ENCODE data around the gene SYTL5.

The SYTL5 gene

DNA sequence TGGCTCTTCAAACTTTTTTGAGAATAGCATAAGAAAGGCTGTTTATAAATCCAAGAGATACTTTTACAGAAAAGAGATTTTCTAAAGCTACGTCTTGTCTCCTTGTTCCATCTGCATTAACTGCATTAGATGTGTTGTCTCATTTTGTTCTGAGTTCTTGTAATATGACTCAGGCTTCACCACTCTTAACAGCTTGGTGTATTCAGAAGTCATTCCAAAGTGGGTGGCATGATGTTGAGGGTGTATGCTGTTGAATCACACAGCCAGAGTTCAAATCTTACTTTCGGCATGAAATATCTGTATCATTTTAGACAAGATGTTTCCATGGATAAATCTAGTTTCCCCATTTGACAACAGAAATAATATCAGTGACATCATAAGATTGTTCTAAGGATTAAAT, 30.1 kb downstream of the SYTL5 start:
- no peak for DNase-seq

DNA sequence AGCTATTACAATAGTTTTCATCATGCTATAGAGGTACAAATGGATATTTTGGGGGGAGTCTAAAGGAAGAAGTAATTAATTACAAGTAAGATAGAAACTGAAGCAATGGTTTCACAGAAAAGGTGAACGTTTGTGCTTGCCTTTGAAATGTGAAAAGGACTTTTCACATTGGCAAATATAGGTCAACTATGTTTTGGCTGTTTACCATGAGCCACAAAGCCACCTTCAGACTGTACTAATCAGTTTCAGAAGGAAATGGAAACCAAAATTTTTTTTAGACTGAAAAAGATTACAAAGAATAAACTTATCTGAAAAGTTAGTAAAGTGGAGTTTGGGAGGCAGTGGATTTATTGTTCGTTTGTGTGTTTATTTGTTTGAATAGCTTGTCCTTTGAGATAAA, 32.1 kb downstream of the SYTL5 start:
- DNase-seq, result no peak

DNA sequence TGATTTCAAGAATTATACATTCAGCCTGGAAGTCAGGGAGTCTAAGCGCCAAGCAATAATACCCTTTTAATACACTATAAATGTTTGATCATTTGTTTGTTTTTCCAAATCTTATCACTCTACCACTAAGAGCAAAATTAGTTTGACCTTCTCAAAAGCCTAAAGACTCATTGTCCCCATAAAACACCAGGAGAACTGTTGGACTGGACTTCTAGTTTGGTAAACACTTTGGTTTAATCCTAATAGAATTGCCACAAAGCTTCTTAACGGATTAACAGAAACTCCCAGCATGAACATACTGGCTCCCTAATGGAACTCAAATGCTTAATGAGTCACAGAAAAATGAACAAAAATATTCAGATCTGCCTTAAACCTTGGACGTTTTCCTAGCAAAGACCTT, 34.9 kb downstream of the SYTL5 start:
- DNase-seq, result no peak

DNA sequence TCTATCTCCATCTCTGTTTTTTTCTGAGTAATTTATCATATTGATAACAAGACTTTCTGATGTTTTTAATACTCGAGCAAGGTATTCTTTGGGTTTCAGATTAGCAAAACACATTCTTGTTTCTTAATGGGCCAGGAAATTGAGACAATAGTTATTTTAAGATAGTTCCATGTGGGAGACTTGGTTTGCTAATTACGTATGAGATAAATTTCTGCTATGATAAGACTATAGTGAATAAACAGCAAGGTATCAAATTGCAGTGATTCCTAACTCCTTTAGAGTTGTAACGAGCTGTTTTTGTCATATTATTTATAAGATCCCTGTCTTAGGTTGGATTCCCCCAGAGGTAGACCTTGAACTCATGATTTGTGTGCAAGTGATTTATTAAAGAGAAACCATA, 38.3 kb downstream of the SYTL5 start:
- no peak for DNase-seq

DNA sequence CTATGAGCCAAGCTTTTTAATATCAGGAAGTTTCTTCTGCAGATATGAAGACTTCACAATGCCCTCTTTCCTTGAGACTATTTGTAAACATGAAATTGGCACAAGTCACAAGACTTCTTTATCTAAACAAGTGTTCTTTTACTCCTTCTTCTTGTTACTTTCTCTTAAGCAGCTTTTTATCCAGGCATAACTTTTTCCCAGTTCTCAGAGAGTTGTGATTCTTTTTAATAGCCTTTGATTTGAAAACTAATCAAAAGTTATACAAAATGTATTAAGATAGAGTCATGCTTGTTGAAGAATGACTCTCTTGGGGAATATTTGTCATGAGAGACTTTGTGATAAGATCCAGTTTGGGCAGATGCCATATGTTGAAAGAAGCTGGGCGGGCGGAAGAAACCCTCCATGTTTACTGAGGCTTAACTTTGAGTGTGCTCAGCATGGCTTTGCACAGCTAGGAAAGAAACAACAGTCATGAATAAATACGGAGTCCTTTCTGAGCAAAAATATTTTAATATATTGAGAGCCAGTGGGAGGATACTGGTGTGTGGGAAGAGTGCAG, 39.3 kb downstream of the SYTL5 start:
- DNase-seq, result no peak

DNA sequence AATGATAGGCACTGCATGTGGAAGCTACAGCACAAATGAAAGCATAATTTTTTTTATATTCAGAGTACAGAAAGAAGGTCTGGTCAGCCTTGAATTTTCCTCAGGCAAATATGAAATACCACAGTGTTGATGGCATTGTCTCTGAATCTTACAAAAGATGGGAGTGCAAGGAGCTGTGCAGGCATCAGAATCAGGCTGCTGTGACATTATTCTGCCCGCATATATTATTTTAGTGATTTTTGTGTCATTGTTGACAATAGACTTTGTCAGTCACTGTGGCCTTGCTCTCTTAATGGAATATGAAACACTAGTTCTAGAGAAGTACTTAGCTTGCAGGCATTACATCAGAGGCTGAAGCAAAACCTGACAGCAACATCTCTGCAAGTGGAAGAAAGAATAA, 42.5 kb downstream of the SYTL5 start:
- DNase-seq, result no peak

DNA sequence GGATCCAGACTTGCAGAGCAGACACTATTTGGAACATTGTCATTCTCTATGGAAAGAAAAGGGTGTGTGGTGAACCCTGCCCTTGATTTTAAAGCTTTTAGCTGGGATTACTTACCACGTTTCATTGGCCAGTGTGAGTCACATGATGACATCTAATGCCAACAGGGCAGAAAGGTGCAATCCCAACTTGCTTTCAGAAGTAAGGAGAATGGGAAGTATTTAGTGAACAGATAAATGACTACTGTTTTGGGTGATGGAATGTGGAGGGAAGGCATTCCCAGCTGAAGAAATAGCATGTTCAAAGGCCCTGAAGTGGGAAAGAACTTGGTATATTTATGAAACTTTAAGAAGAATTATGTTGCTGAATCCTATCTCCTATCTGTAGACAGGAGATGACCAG, 44.5 kb downstream of the SYTL5 start:
- no peak for DNase-seq

DNA sequence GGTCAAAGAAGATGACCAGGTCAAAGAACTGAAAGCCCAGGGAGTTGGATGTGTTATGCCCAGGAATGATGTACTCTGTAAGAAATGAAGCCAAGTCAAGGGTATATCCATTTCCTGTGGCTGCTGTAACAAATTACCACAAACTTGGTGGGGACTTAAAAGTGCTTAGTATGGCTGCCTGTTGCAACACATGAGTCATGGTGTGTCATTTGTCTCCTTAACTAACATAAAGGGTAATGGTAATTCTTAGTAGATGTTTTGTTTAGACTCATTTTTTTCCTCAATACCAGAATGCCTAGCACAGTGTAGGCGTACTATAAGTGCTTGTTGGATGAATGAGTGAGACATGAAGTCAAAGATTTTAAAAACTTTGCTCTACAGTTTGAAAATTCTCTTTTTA, 45.7 kb downstream of the SYTL5 start:
- DNase-seq, result no peak

DNA sequence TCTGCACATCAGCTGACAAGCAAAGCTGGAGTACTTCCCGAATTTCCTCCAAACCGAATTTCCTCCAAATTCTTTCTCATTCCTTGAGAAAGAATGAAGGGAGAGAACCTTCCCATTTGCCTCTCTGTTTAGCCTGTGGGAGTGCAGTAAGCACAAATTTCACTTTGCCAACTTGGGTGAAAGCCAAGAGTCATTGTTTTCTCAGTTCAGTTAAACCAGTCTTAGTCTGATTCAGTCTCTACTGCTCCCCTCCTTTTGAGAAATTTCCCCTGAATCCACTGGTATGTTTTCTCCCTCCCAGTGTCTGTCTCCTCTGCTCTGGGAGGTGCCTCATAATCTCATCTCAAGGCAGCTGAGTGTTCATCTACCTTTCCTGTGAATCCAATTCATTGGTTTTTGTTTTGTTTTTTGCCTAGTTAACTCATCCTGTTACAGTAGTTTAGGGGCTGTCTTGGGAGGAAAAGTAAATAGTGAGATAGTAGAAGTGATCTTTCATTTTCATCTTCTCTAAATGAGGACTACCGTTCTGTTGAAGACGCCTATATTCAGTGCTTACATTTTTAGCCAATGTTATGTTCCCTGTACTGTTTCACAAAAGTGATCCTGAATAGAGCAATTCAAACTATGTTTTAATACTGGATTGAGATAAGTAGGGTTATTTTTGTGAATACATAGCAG, 49.0 kb downstream of the SYTL5 start:
- DNase-seq, result no peak

DNA sequence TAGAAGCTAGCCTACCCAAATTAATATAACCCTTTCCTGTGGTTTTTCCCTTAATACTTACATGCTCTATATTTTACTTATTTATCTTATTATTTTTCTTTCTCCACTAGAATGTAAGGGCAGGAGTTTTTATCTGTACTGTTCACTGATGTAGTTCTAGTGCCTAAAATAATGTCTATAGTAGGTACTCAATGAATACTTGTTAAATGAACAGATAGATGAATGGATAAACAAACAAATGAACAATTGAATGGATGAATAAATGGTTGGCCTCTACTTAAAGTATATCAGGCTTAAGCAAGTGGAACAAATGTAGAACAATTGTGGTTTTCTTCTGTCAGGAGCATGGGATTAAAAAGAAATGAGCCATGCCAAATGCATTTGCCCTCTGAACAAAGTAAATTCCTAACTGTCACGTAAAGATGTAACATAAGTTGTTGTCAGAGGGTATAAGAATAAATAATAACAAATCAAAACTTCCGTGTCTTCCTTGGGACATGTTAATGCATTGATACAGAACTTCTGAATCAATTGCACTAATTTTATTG, 54.1 kb downstream of the SYTL5 start:
- no peak for DNase-seq

DNA sequence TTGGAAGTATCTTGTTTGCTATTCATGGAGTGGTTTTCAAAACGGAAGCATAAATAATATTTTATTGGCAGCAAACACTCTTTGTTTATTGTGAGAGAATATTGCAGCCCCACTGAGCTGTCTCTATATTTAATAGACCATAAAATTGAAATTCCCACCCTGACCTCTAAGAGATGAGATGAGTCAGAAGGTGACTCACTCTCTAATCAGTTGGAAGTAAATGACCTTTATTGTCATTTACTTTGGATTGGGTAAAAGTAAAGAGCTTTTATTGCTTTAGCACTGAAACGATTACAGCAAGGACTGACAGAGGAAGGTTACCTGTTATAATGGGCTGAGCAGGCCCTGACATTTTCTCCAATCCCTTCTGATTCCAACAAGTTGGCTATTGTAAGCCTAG, 55.0 kb downstream of the SYTL5 start:
- DNase-seq, result no peak

DNA sequence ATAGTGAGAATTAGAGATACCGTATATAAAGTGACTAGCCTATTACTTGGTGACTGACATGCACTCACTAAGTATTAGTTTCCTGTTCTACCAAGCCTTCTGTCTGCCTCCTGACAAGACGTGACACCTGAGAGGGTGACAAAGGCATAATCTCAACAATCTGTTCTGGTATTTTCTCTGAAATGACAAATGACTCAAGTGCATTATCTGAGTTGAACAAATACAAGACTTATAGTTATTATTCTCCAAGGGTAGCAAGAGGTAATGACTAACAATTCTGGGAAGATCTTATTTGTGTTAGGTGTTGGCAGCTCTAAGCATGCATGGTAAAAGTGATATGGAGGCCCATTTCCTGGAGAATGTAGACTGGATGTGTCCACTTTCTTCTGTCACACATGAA, 60.6 kb downstream of the SYTL5 start:
- DNase-seq, result no peak

DNA sequence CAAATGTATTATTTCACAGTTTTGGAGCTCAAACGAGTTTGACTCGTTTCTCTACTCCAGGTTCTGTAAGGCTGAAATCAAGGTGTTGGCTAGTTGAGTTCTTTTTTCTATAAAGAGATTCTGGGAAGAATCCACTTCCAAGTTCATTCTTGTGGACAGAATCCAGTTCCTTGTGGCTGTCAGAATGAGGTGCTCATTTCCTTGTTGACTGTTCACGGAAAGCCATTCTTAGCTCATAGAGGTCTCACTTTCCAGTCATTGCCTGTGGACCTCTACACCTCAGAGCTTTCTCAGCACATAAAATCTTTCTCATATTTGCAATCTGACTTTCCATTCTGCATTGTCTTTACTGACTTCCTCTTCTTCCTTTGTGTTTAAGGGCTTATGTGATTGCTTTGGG, 62.9 kb downstream of the SYTL5 start:
- DNase-seq, result no peak

DNA sequence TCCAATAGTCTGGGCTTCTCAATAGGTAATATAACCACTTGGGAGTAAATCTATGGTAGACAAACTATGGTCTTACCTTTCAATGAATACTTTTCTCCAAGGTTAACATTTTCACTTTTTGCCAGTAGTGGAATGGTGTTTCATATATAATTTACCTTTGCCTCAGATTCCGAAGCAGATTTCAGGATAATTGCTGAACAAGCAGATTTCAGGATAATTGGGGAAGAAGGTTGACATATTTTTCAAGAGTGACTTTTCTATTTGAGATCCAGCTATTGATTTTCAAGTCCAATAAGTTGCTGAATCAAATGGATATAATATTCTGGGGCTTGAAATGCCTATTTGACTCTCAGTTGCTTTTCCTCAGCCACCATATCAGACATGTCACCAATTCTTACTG, 63.6 kb downstream of the SYTL5 start:
- no peak for DNase-seq

DNA sequence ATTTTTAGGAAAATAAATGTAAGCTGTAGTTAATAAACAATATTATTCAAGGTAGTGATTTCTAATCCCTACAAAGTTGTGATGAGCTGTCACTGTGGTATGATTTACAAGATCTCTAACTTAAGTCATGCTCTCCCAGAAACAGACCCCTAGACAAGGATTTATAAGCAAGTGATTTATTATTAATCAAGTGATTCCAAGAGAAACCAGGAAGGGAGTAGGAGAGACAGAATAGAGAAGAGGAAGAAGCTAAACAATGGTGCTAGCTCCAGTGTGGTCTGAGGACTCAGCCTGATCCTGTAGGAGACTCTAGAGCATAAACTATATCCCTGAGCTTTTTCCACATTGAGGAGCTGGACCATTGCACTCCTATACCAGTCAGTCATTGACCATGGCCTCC, 73.1 kb downstream of the SYTL5 start:
- DNase-seq, result no peak

DNA sequence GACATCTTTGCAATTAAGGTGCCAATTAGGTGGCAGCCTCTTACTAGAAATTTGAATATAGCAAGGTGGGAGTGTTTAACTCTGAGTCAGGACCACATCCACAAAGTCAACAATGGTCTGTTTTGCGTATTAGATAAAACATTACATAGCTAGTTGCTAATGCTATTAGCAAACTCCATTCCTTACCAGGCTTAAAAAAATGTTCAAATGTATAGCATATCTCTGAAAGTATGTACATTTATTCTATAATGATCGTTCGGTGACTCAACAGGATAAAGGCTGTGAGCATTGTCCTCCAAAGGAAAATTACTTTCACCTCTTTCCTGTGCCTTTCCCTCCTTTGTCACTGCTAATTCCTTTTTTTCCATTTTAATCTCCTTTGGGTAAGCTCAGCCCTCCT, 74.5 kb downstream of the SYTL5 start:
- no peak for DNase-seq

DNA sequence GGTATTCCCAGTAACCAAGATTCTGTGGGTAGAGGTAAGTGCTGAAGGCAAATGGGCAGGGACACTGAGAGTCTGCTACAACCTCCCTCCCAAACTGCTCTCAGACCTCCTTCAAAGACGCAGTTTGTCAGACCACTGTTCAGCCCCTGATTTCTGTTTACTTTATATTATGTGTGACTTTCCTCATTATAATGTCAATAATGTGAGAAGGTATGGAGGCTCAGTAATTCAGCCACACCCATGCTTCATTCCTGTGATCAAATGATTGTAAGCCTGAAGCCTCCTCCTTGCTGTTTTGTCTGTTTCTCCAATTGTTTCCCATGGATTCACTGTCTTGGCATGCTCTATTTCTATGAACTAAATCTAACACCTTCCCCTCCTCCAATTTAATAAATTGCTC, 75.6 kb downstream of the SYTL5 start:
- DNase-seq, result no peak

DNA sequence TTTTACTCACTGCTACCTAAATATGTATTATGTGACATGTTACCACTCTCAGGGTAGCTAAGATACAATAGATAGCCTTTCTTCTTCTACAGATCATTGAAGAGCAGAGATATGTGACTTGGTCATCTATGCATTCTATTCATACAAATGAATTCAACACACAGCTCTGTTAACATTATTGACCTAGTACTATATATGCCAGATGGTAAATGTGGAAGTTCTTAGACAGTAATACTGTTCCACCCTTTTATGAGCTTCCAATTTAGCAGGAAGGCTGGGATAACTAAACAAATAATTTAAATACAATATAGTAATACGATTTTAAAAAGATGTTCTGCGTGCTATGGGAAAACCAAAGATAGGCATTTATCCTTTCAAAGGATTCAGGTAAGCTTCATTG, 76.0 kb downstream of the SYTL5 start:
- no peak for DNase-seq

DNA sequence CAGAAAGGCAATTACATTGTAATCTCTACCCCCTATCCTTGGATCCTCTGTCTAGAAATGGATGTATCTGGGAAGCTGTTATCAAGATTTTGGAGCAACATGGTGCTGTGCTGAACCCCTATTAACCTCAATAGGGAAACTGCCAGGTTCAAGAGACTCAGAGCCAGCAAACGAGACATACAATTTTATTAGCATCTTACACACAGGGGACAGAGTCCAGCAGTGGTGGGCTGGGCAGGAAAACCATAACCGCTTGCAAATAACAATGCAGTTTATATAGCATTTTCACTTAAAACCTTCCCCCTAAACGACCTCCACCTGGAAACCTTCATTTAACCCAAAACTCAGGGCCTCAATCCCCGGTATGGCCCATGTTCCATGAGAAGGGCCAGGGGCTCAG, 79.5 kb downstream of the SYTL5 start:
- DNase-seq, result no peak

DNA sequence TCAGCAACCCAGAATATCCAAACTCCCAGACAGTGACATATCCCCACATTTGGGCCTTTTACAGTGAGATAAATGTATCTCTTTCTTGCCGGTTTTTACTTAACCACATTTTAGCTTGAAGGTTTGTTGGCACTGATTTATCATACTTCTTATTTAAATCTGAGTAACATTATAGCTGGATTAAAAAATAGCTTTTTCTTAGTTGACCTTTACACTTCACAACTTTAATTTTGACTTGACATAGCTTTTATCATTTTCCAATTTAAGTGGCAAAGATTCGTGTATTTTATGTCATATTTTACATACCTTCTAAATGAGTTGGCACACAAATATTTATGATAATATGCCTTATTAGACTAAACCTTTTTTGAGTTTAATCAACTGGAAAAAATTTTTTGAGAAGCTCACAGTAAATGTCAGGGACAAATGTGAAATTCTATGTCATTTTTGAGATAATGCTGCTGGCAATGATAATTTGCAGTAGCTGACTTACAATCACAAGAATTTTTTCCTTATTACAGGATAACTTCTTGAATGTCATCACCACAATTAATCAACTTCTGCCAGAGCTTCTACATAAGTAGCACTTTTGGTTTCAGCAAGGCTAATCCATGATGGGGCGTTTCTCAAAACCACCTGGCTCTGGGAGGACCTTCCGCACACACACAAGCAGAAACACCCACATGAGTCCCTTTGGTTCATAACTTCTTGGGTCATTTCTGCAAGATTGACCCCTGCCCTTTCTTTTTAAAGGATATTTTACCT, 80.3 kb downstream of the SYTL5 start:
- no peak for DNase-seq

DNA sequence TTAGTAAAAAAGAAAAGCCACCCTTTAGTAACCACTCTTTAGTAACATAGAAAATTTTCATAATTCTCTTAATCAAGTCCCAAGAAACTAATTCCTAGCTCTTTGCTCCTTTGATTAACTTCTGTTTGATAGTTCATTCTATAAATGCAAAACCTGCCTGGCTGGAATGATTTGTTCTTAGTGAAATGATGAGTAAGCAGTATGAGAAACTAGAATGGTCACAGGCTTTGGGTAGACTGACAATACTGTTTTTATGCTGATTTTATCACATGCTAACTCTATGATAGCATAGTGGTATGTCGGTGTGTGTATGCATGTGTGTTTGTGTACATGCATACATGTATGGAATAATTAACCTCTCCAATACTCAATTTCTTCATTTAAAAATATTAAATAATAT, 81.2 kb downstream of the SYTL5 start:
- DNase-seq, result no peak

DNA sequence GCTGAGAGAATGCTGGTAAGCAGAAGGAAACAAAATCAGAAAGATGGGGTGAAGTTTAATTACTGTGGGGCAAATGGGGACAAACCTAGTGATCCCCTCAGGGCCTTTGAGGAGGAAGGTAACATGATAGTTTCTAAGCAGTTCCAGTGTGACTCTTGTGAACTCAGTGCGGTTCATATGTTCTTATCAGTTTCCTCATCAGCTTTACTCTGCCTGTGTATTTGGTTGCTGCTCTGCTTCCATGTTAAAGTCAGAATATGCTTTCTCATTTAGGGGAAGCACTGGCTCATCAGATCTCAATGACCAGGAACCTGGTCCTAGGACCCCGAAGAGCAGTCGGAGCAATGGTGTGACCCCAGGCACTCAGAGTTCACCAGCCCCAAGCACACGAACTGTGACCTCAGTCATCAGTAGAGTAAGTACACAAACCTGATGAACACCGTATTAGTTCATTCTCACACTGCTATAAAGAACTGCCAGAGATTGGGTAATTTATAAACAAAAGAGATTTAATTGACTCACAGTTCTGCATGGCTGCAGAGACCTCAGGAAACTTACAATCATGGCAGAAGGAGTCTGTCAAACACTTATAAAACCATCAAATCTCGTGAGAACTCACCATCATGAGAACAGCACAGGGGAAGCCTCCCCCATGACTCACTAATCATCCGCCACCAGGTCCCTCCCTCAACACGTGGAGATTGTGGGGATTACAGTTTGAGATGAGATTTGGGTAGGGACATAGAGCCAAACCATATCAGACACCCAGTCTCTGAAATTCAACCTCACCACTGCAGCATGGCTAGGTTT, 83.0 kb downstream of the SYTL5 start:
- no peak for DNase-seq

DNA sequence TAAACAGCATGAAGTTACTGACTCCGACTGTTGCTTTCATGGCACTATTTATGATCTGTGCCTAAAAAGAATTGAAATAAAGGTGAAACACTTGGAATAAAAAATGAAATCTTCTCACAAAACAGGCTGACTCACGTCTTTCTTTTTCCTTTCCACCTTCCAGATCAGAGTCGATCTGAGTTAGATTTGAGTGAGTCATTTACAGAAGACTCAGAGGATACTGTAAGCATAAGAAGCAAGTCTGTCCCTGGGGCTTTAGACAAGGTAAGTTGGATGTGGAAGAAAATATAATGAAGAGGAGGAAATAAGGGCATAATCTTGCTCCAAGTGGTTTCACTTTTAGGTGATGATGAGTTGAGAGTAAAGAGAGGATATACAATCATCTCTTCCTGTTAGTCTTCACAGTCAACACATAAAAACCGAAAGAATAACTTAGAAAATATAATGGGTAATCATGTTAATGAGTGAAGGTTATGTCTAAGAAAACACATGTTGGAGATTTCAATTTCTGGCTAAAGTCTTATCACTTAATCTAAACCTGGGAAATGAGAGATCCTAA, 89.7 kb downstream of the SYTL5 start:
- DNase-seq, result no peak

All from NCI-H510A treated with DMSO at 0.1 percent for 48 hours (cell line).